ENCODE measurements around the gene FLAD1.
A peak's percentile ranks its signal among the peaks of the same experiment; 100 is the strongest.

Gene FLAD1

DNA sequence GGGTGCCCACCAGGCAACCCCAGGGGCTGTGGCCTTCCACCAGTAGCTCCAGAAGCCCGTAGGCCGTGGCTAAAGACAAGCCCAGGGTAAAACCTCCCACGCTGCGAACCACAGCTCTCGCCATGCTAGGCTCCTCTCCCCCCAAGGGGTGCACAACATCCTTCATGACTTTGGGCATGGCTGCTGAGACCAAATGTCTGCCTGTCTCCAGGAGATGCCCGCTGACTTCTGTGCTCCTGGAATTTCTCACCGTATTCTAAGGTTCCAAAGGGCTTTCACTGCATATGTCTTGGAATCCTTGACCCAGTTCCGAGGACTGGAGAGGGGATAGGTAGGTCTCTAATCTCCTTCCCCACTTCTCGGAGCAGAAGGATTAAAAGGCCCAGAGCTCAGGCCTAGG lies 50.4 kb downstream of the FLAD1 start, which contains the start of the genes DCST1 and DCST2:
Gene DCST1, plus strand, starts transcription at position 301 of the 400 bp plus-strand sequence. CDS start 213 bp downstream, outside the sequence.
Gene DCST2, minus strand, starts transcription at position 258 of the 400 bp plus-strand sequence. Its CDS starts 80 bp downstream, at position 178.
- no peak within 1 kb of the TSS for H3K4me3 ChIP-seq (ENCODE audit: control insufficient read depth, low read depth, low read length)
- no peak for DNase-seq (ENCODE audit: low read depth)
- TF ChIP-seq, protein P1, sequence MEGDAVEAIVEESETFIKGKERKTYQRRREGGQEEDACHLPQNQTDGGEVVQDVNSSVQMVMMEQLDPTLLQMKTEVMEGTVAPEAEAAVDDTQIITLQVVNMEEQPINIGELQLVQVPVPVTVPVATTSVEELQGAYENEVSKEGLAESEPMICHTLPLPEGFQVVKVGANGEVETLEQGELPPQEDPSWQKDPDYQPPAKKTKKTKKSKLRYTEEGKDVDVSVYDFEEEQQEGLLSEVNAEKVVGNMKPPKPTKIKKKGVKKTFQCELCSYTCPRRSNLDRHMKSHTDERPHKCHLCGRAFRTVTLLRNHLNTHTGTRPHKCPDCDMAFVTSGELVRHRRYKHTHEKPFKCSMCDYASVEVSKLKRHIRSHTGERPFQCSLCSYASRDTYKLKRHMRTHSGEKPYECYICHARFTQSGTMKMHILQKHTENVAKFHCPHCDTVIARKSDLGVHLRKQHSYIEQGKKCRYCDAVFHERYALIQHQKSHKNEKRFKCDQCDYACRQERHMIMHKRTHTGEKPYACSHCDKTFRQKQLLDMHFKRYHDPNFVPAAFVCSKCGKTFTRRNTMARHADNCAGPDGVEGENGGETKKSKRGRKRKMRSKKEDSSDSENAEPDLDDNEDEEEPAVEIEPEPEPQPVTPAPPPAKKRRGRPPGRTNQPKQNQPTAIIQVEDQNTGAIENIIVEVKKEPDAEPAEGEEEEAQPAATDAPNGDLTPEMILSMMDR (conservative IDR thresholded peaks at IDR 0.05; ENCODE audit: control insufficient read depth, insufficient read depth, low read depth, low read length): no peak

- H3K4me3 ChIP-seq (ENCODE audit: control insufficient read depth, low read depth, low read length): no peak overlapping the region
- DNase-seq (ENCODE audit: low read depth): no peak
- TF ChIP-seq, protein P1 (conservative IDR thresholded peaks at IDR 0.05; ENCODE audit: control insufficient read depth, insufficient read depth, low read depth, low read length): no peak
Observed at GRCh38 chr1:155034318-155035208, 51.4 kb downstream of the FLAD1 start.

DNA sequence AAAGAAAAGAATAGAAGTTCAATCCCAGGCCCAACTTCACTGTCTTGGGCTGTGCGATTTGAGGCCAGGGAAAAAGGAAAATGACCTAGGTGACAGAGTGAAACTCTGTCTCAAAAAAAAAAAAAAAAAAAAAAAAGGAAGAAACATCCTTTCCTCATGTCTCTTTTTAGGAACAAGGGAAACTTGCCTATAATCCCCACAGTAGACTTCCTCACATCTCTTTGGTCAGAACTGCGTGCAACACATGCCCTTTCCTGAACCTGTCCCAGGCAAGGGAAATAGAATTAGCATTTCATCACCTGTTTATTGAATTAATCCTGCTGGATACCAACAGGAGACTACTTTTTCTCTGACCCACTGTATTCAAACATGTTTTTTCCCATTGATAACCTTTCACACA lies 52.8 kb downstream of the FLAD1 start:
- no peak for DNase-seq (ENCODE audit: low read depth)
- TF ChIP-seq, protein P1 (conservative IDR thresholded peaks at IDR 0.05; ENCODE audit: control insufficient read depth, insufficient read depth, low read depth, low read length): no peak

GRCh38 chr1:155037043-155037442 lies 53.9 kb downstream of the FLAD1 start:
- TF ChIP-seq, protein P1 (conservative IDR thresholded peaks at IDR 0.05; ENCODE audit: control insufficient read depth, insufficient read depth, low read depth, low read length): no peak
- H3K4me3 ChIP-seq (ENCODE audit: control insufficient read depth, low read depth, low read length): no peak overlapping the region
- no peak for DNase-seq (ENCODE audit: low read depth)

More for the DNA sequence above, 52.8 kb downstream of the FLAD1 start:
- H3K4me3 ChIP-seq (ENCODE audit: control insufficient read depth, low read depth, low read length): no peak overlapping the region

DNA sequence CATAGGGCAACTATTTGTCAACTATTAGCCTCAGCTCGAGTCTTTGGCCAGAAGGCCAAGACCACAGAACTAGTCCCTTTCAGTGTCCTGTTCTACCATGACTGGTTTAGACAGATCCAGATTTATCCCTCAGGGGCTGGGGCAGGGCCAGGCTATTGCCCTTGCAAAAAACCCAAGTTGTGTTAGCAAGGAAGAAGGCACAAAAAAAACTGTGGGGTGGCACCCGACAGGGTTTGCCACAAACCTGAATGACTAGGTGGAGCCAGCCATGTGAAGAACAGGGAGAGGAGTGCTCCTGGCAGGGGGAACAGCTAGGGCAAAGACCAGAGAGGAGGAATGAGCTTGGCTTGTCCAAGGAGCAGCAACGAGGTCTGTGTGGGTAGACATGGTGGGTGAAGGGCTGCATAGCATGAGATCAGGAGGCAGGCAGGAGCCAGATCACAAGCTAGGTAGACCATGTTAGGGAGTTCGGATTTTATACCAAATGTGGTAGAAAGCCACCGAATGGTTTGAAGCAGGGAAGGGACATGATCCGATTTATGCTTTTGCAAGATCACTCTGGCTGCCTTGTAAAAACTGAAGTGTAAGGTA lies 54.8 kb downstream of the FLAD1 start:
- DNase-seq (ENCODE audit: low read depth): no peak
- no peak overlapping the region for H3K4me3 ChIP-seq (ENCODE audit: control insufficient read depth, low read depth, low read length)
- TF ChIP-seq, protein P1 (conservative IDR thresholded peaks at IDR 0.05; ENCODE audit: control insufficient read depth, insufficient read depth, low read depth, low read length): no peak

GRCh38 chr1:155038602-155039307 lies 55.6 kb downstream of the FLAD1 start:
- H3K4me3 ChIP-seq (ENCODE audit: control insufficient read depth, low read depth, low read length): no peak overlapping the region
- DNase-seq (ENCODE audit: low read depth): peak; percentile 56
- TF ChIP-seq, protein P1 (conservative IDR thresholded peaks at IDR 0.05; ENCODE audit: control insufficient read depth, insufficient read depth, low read depth, low read length): no peak
